CD14-positive monocyte (primary cell): ENCODE measurements around the gene ITIH1. TPM values are rescaled to one million over a fixed set of nuclear protein-coding genes. Genes with fewer than 3 reads are reported as not detected.

ENCODE experiments used
- DNase-seq, 3 donors: peaks; one replicate each; pipeline ENCODE4 v3.0.0-alpha.2; 2011 to 2022
- H2AFZ ChIP-seq: 2 replicates; pipeline ENCODE4 v1.6.0; 2012; ENCODE audit warnings: mild to moderate bottlenecking, low read depth, low read length, inconsistent platforms; ENCODE audit not compliant: insufficient read depth, poor library complexity, severe bottlenecking
- H3K27ac ChIP-seq, 2 donors: 1 replicate in 1 of 2; 2 replicates in 1 of 2; pipeline ENCODE4 v1.5.1; 2012 to 2013; ENCODE audit warnings: low read length in 2 of 2, control low read depth in 1 of 2, inconsistent platforms in 1 of 2, low read depth in 1 of 2, mild to moderate bottlenecking in 1 of 2
- H3K27me3 ChIP-seq, 2 donors: one replicate each; pipeline versions ENCODE4 v1.6.0 to v1.6.1; 2011 to 2013; ENCODE audit warnings: low read length in 2 of 2; ENCODE audit not compliant: control insufficient read depth in 2 of 2, insufficient read depth in 2 of 2
- H3K36me3 ChIP-seq, 2 donors: replicated peaks in 1 of 2; 1 replicate in 1 of 2; 2 replicates in 1 of 2; pipeline versions ENCODE4 v1.5.1 to v1.6.1; 2012 to 2013; ENCODE audit warnings: low read length in 2 of 2, control low read depth in 1 of 2, inconsistent platforms in 1 of 2, mild to moderate bottlenecking in 1 of 2; ENCODE audit not compliant: insufficient read depth in 2 of 2, control insufficient read depth in 1 of 2
- H3K4me1 ChIP-seq, 2 donors: 1 replicate in 1 of 2; 2 replicates in 1 of 2; pipeline versions ENCODE4 v1.5.1 to v1.6.1; 2012 to 2013; ENCODE audit warnings: low read length in 2 of 2, control low read depth in 1 of 2, inconsistent platforms in 1 of 2, mild to moderate bottlenecking in 1 of 2, moderate library complexity in 1 of 2; ENCODE audit not compliant: insufficient read depth in 2 of 2, control insufficient read depth in 1 of 2
- H3K4me2 ChIP-seq: replicated peaks from 2 replicates; pipeline ENCODE3; 2012; ENCODE audit warnings: low read length, moderate library complexity, mild to moderate bottlenecking; ENCODE audit not compliant: poor library complexity, severe bottlenecking; ENCODE audit errors: extremely low read depth
- H3K4me3 ChIP-seq, 3 experiments: fragments of 200-600 bp in 1 of 3; sonication (generic) in 1 of 3; replicated peaks in 1 of 3; 1 replicate in 2 of 3; 2 replicates in 1 of 3; pipeline ENCODE4 v1.5.1; 2011 to 2013; ENCODE audit warnings: low read length in 3 of 3, mild to moderate bottlenecking in 3 of 3, control low read depth in 2 of 3, low read depth in 2 of 3, inconsistent platforms in 1 of 3, moderate library complexity in 1 of 3
- H3K79me2 ChIP-seq: 2 replicates; pipeline ENCODE4 v1.6.0; 2012; ENCODE audit warnings: mild to moderate bottlenecking, control low read depth, inconsistent platforms, low read length, moderate library complexity; ENCODE audit not compliant: insufficient read depth
- H3K9ac ChIP-seq: 2 replicates; pipeline ENCODE4 v1.6.0; 2017; ENCODE audit warnings: low read length, mild to moderate bottlenecking; ENCODE audit not compliant: insufficient read depth, poor library complexity, severe bottlenecking
- H3K9me3 ChIP-seq, 2 donors: replicated peaks in 1 of 2; 1 replicate in 1 of 2; 2 replicates in 1 of 2; pipeline versions ENCODE4 v1.5.1 to v1.6.1; 2012 to 2013; ENCODE audit warnings: low read length in 2 of 2, control low read depth in 1 of 2; ENCODE audit not compliant: control insufficient read depth in 1 of 2, insufficient read depth in 1 of 2
- H4K20me1 ChIP-seq: 2 replicates; pipeline ENCODE4 v1.6.0; 2012; ENCODE audit warnings: mild to moderate bottlenecking, low read length, control low read depth, moderate library complexity; ENCODE audit not compliant: insufficient read depth
- H3K27ac Mint-ChIP-seq, 7 donors: one replicate each; pipeline ENCODE4 v1.8.0; 2020; ENCODE audit warnings: mild to moderate bottlenecking in 7 of 7, mixed read lengths in 7 of 7, moderate library complexity in 6 of 7, inconsistent platforms in 2 of 7
- H3K27me3 Mint-ChIP-seq, 3 donors: one replicate each; pipeline ENCODE4 v1.8.0; 2021 to 2022; ENCODE audit warnings: low read depth in 3 of 3, mild to moderate bottlenecking in 3 of 3, mixed read lengths in 3 of 3, moderate library complexity in 3 of 3, inconsistent platforms in 1 of 3
- H3K36me3 Mint-ChIP-seq, 2 donors: one replicate each; pipeline ENCODE4 v1.8.0; 2020; ENCODE audit warnings: mixed read lengths in 2 of 2, inconsistent platforms in 1 of 2, mild to moderate bottlenecking in 1 of 2
- H3K4me1 Mint-ChIP-seq: one replicate; pipeline ENCODE4 v1.8.0; 2020; ENCODE audit warnings: mild to moderate bottlenecking, mixed read lengths
- H3K4me3 Mint-ChIP-seq, 2 donors: one replicate each; pipeline ENCODE4 v1.8.0; 2020; ENCODE audit warnings: mild to moderate bottlenecking in 2 of 2, mixed read lengths in 2 of 2, moderate library complexity in 1 of 2
- H3K9me3 Mint-ChIP-seq, 7 donors: one replicate each; pipeline ENCODE4 v1.8.0; 2020 to 2022; ENCODE audit warnings: mixed read lengths in 7 of 7, mild to moderate bottlenecking in 6 of 7, moderate library complexity in 6 of 7, inconsistent platforms in 2 of 7
- WGBS: methylation state at CpG from one replicate; pipeline ENCODE4 v1.1.5; 2013; ENCODE audit warnings: missing lambda C conversion rate; ENCODE audit not compliant: insufficient coverage; 5-methylcytosine and 5-hydroxymethylcytosine counted together
- intact Hi-C, 2 donors: fragments of 100-400 bp; cut with micrococcal nuclease; formaldehyde crosslinking; loops; one replicate each; pipeline versions ENCODE4 v1.15.0 to v1.15.1; 2023
- polyA plus RNA-seq, 3 donors: library from polyadenylated mRNA; depleted of rRNA in 1 of 3; unstranded in 2 of 3; stranded (reverse) in 1 of 3; fragments of 300-500 nt in 2 of 3; fragments of >200 nt in 1 of 3; fragmentation: Illumina TruSeq in 2 of 3; gene quantifications; 1 replicate in 2 of 3; 2 replicates in 1 of 3; pipeline ENCODE4 v1.2.3, GENCODE V29; 2012 to 2021
- TF ChIP-seq, protein P1 (sequence below): fragments of 200-600 bp; IDR thresholded peaks from one replicate; pipeline ENCODE4 v1.8.0; 2022; ENCODE audit warnings: antibody characterized with exemption, mild to moderate bottlenecking

Gene ITIH1
- polyA plus RNA-seq, 3 donors, result 0.75 to 4.4 (median 1.3) TPM

- H3K9me3 ChIP-seq, result no peaks in the 10 kb centered on the region
- H2AFZ ChIP-seq, result no peak overlapping the region
- TF ChIP-seq, protein P1, sequence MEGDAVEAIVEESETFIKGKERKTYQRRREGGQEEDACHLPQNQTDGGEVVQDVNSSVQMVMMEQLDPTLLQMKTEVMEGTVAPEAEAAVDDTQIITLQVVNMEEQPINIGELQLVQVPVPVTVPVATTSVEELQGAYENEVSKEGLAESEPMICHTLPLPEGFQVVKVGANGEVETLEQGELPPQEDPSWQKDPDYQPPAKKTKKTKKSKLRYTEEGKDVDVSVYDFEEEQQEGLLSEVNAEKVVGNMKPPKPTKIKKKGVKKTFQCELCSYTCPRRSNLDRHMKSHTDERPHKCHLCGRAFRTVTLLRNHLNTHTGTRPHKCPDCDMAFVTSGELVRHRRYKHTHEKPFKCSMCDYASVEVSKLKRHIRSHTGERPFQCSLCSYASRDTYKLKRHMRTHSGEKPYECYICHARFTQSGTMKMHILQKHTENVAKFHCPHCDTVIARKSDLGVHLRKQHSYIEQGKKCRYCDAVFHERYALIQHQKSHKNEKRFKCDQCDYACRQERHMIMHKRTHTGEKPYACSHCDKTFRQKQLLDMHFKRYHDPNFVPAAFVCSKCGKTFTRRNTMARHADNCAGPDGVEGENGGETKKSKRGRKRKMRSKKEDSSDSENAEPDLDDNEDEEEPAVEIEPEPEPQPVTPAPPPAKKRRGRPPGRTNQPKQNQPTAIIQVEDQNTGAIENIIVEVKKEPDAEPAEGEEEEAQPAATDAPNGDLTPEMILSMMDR, result no peak
- Mint-ChIP-seq H3K4me3 (no peak overlapping the region), H3K9me3 (no peaks in the 10 kb centered on the region), H3K36me3 (peaks cover 29 to 37% of the 10 kb centered on the region in 2 donors), H3K27ac (peak overlapping the region in 1 of 7 donors; percentile 64), H3K27me3 (peaks cover 0 to 6% (median 0%) of the 10 kb centered on the region in 3 donors), H3K4me1 (peaks cover 8% of the 10 kb centered on the region)
- H3K4me3 ChIP-seq, result no peak overlapping the region
- no peak overlapping the region for H3K27ac ChIP-seq
- H3K9ac ChIP-seq, result no peak overlapping the region
- 61% methylated on average over 19 of the region's 21 CpGs for WGBS
- H3K79me2 ChIP-seq, result no peaks in the 10 kb centered on the region
- H4K20me1 ChIP-seq, result no peaks in the 10 kb centered on the region
- no peaks in the 10 kb centered on the region for H3K4me1 ChIP-seq
- H3K27me3 ChIP-seq, result no peaks in the 10 kb centered on the region
- peaks cover 18 to 41% of the 10 kb centered on the region in 2 donors for H3K36me3 ChIP-seq
- DNase-seq, result peak; percentile 13 to 45 (median 25)
- no peak overlapping the region for H3K4me2 ChIP-seq
- intact Hi-C loops, result no loop called here
These were observed 54.3 kb downstream of the ITIH1 start for GRCh38 chr3:52831500-52832301.

GRCh38 chr3:52833202-52833601 is 55.8 kb downstream of the ITIH1 start:
- TF ChIP-seq, protein P1, result no peak
- intact Hi-C loops, result no loop called here

More at GRCh38 chr3:52833202-52833601, 55.8 kb downstream of the ITIH1 start:
- Histone ChIP-seq H3K27ac (no peak overlapping the region), H3K36me3 (peaks cover 30 to 56% of the 10 kb centered on the region in 2 donors), H3K4me1 (no peaks in the 10 kb centered on the region), H4K20me1 (no peaks in the 10 kb centered on the region), H3K4me2 (no peak overlapping the region), H2AFZ (no peak overlapping the region), H3K27me3 (no peaks in the 10 kb centered on the region), H3K9ac (no peak overlapping the region), H3K9me3 (no peaks in the 10 kb centered on the region), H3K79me2 (no peaks in the 10 kb centered on the region), H3K4me3 (no peak overlapping the region)
- Mint-ChIP-seq H3K36me3 (peaks cover 36 to 48% of the 10 kb centered on the region in 2 donors), H3K4me3 (no peak overlapping the region), H3K9me3 (no peaks in the 10 kb centered on the region), H3K4me1 (peaks cover 8% of the 10 kb centered on the region), H3K27me3 (peaks cover 0 to 4% (median 2%) of the 10 kb centered on the region in 3 donors), H3K27ac (peak overlapping the region in 2 of 7 donors; percentile 5 to 12)
- no peak for DNase-seq
- 97% methylated on average over 11 of the region's 14 CpGs for WGBS
